ENCODE data around the gene ATG13. TPM values are rescaled to one million over a fixed set of nuclear protein-coding genes. Genes with fewer than 3 reads are reported as not detected.

Gene ATG13
- total and polyA plus RNA-seq, 4 donors = 36.3 to 49.9 (median 41.2) TPM

- Histone ChIP-seq H3K9me3 (ENCODE audit: control insufficient read depth in 4 of 4, low read length in 3 of 4) (no peaks in the 10 kb centered on the region), H3K36me3 (ENCODE audit: control insufficient read depth in 4 of 4, insufficient read depth in 3 of 4, low read depth in 1 of 4, low read length in 3 of 4) (peaks cover 0 to 17% (median 5%) of the 10 kb centered on the region in 4 donors), H3K4me1 (ENCODE audit: control insufficient read depth in 4 of 4, insufficient read depth in 4 of 4, low read length in 3 of 4) (peaks cover 8 to 48% (median 30%) of the 10 kb centered on the region in 4 donors), H3K27ac (ENCODE audit: low read depth in 1 of 2, low read length in 2 of 2) (peak overlapping the region; percentile 84 to 99), H3K4me3 (ENCODE audit: low read depth in 1 of 3, low read length in 3 of 3) (peak overlapping the region; percentile 69 to 91 (median 77)), H3K27me3 (ENCODE audit: control insufficient read depth in 4 of 4, insufficient read depth in 4 of 4, low read length in 3 of 4) (no peaks in the 10 kb centered on the region), H3K9ac (ENCODE audit: low read depth in 1 of 2, low read length in 2 of 2) (peak overlapping the region; percentile 92)
- DNase-seq (ENCODE audit: low spot score) = no peak
- WGBS = 48% methylated on average over 25 of the region's 25 CpGs
- no peak for TF ChIP-seq FOXA1 (IDR thresholded peaks at IDR 0.05)
- no peak for TF ChIP-seq FOXA2 (IDR thresholded peaks at IDR 0.05)
- no peak for TF ChIP-seq MAX (IDR thresholded peaks at IDR 0.05)
- TF ChIP-seq NR2F2 (IDR thresholded peaks at IDR 0.05) = no peak
- TF ChIP-seq RXRA (IDR thresholded peaks at IDR 0.05) = no peak
- TF ChIP-seq RAD21 (IDR thresholded peaks at IDR 0.05) = no peak
- TF ChIP-seq TAF1 (conservative IDR thresholded peaks at IDR 0.05) = no peak
- TF ChIP-seq ATF3 (IDR thresholded peaks at IDR 0.05) = no peak
- no peak for TF ChIP-seq CTCF (IDR thresholded peaks at IDR 0.05; ENCODE audit: low read depth, low read length, missing input control)
- no peak for TF ChIP-seq SP1 (IDR thresholded peaks at IDR 0.05)
- TF ChIP-seq HNF4A (conservative IDR thresholded peaks at IDR 0.05) = no peak
- TF ChIP-seq ZBTB33 (IDR thresholded peaks at IDR 0.05) = no peak
- TF ChIP-seq HNF4G (IDR thresholded peaks at IDR 0.05) = no peak
- TF ChIP-seq YY1 (IDR thresholded peaks at IDR 0.05) = no peak
- TF ChIP-seq EGR1 (IDR thresholded peaks at IDR 0.05; ENCODE audit: low read depth in 2 of 2) = no peak
- no peak for TF ChIP-seq JUND (IDR thresholded peaks at IDR 0.05)
- TF ChIP-seq REST (IDR thresholded peaks at IDR 0.05) = no peak
Measured at GRCh38 chr11:46719543-46720218, 102.3 kb downstream of the ATG13 start.

Measured in liver (tissue), 9 donors.